Bone marrow (tissue), 2 donors: Measurements from ENCODE around the gene LDLRAD2.

Experiments used
- DNase-seq, 2 donors: peaks; one replicate each; lab custom pipeline; 2025; lab: John Stamatoyannopoulos, UW

Gene LDLRAD2

DNA sequence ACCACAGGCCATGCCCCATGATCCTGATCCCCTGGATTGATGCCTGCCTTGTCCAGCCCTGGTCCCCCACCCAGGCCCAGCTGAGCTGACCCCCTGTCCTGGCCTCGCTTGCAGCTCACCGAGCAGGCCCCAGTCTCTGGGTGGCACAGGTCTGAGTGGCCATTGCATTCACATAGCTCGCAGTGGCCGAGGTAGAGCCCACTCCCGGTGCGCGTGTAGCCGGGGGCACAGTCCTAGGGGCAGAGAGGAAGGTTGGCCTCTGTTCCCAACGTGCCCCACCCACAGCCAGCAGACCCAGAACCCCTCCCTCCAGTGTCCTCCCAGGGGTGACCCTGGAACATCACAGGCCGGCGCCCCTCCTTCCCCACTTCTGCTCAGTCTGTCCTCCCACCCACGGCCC is 51.9 kb downstream of the LDLRAD2 start:
- DNase-seq, result no peak

DNA sequence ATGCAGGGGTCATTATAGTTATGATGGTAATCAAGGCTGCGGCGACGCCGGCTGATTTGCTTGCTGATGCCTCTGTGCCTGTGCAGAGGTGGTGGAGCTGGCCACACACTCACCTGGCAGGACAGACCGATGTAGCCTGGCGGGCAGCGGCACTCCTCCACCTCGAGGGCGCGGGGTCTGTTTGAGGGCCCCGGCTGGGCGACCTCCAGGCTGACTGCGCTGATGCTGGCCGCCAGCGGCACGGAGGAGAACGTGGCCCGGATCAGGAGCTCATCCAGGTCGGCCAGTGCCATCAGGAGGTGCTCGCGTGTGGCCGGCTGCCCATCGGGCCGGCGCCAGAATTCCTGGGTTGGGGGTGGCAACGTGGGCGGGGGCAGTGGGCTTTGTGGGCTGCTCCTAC is 52.7 kb downstream of the LDLRAD2 start:
- no peak for DNase-seq

DNA sequence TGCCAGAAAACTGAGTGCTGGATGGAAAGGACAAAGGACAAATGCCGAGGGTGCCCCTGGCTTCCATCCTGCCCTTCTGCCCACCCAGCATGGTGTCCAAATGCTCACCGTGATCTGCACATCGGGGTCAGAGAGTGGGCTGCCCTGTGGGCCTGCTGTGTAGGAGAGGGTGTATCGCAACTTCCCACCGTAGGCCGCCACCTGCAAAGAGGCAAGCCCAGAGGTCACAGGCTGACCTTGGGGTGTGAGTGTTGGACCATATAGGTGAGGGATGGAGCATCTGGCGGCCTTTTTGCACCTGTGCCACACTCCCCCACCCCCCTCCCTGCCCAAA is 53.5 kb downstream of the LDLRAD2 start:
- DNase-seq, result no peak

DNA sequence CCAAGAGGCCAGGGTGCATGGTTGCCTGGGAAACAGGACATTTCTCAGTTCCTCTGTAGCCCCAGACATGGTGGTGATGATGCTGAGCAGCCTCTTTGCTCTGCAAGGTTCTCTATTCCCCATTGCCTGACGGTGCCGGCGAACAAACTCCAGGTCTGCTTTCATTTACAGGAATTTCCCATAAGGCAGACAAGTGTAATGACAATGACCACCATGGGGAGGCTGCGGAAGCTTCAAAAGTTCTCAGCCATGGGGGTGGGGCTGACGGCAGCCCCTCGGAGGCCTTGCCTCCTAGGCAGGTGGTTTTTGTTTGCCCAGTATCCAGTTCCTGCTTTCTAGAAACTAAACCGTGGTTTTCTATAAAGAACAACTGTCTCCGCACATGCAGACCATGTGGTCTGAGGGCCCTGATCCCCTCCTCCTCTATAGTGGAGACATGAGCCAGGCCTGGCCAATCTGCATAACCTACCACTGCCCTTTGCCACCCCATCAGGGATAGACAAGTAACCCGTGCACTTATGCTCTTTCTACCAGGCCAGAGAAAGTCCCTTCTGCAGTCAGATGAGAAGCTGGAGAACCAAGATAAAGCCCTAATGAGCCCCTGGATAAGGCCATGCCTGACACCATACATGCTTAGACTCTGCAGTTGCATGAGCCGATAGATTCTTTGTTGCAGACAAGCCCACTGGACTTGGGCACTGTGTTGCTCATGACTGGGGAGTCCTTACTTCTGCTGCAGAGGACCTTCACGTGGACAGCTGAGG is 54.1 kb downstream of the LDLRAD2 start:
- peak in 1 of 2 donors; percentile 3 for DNase-seq

DNA sequence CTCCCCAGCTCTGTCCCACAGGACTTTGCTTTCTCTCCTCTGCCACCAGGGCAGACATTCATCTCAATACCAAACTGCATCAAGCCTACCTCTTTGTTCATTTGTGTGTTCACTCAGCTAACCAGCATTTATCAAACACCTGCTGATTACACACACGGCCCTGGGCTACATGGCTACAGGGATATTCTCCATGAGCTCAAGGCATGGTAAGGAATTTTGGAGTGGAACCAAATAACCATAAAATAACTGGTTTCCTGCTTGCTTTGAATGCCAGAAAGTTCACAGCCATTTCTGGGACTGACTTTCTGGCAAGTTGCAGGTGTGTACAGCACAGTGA is 54.6 kb downstream of the LDLRAD2 start:
- no peak for DNase-seq

DNA sequence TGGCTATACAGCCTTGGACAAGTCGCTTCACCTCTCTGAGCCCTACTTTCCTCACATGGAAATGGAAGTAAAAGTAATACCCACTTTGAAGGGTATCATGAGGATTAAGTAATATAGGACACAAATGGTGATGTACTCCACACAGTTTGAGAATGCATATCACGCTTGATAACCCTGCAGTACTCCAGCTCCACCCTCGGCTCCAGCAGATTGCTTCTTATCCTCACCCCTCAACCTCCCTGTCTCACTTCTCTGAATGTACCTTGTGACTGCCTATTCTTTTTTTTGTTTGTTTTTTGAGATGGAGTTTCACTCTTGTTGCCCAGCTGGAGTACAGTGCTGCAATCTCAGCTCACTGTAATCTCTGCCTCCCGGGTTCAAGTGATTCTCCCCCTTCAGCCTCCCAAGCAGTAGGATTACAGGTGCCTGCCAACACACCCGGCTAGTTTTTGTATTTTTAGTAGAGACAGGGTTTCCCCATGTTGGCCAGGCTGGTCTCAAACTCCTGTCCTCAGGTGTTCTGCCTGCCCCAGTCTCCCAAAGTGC is 55.5 kb downstream of the LDLRAD2 start:
- DNase-seq, result no peak

DNA sequence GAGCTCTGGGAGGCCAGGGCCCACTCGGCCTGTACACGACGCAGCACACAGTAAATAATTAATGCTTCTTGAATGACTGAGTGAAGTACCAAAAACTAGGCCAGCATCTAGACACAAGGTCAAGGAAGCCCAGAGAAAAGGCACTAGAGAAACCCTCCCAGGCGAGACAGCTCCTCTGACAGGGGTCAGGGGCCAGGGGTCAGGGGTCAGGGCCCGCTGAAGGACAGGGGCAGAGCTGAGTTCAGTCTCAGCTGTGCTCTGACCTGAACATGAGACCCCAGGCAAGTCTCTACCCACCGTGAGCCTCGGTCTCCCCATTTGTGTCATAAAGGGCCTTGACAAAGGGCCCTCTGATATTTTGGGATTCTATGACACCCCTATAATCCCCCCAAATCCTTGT is 56.4 kb downstream of the LDLRAD2 start:
- DNase-seq, result no peak

DNA sequence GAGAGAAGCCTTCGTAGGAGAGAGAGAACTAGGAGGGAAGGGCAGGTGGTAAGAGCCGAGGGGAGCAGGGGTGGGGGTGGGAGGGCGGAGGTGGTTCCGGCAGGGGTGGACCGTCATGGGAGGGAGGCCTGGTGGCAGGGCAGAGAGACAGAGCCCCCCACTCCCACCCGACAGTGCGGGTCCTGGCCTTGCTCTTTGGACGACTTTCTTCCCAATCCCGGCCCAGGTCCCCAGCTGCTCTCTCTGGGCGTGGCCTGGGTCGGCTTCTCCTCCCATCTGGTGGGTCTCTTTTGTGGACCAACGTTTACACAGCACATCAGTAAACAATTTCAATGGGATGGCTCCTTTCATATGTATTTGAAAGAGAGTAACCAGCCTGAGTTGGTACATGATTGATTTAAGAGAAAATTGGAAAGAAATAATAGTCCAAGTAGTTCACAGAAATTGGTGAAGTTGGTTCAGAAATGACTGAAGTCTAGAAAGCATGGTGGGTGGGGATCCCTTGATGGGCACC is 56.9 kb downstream of the LDLRAD2 start:
- DNase-seq, result no peak

DNA sequence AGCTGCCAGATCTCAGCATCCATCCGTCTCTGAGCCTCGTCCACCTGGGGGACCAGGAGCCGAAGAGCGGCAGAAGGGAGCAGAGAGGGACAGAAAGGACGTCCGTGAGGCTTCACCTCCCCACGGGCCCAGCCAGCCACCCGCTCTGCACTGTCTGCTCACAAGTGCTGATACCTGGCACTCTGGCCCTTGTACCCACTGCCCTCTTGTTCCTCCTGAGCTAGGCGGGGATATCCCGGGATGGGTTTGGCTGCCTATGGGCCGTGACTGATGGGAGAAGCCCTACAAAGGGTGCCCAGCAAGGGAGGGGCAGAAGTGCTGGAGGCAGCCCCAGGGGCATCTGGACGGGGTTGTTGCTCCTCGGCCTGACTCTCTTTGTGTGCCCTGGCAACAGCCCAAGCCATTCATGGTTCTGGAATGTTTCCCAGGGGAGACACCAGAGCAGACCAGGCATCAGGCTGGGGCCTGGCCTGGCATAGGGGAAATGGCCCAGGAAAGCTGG is 57.6 kb downstream of the LDLRAD2 start:
- no peak for DNase-seq

DNA sequence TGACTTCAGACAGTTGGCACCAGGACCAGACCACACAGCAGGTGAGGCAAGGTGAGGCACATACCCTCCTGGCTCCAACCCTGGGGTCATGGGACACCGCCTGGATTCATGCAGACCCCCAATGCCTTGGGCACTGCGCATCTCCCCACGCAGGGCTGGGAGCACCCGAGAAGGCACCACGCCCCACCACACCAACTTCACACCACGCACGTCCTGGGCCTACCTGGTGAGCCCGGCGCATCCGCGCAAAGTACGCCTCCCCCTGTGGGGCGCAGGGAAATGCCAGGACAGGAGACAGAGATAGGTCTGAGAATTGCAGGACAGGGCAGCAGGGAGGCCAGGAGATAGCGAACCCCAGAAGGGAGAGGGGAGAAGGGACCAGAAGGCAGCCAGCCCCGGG is 58.5 kb downstream of the LDLRAD2 start:
- DNase-seq, result no peak

DNA sequence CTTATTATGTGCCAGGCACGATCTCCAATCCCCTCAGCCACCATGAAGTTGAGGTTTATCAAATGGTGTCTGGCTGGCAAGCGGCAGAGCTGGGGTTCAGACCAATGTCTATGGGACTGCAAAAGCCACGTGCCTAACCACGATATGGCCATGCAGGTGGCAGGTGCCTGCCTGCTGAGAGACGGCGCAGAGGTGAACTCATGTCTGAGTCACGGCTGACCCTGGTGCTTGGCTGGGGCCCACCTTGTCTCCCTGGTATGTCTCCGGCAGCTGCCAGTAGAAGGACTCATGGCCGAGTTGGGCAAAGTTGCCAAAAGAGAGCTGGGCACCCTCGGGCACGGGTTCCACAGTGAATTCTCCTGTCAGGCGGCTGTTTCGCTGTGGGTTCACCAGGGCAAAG is 59.9 kb downstream of the LDLRAD2 start:
- no peak for DNase-seq

DNA sequence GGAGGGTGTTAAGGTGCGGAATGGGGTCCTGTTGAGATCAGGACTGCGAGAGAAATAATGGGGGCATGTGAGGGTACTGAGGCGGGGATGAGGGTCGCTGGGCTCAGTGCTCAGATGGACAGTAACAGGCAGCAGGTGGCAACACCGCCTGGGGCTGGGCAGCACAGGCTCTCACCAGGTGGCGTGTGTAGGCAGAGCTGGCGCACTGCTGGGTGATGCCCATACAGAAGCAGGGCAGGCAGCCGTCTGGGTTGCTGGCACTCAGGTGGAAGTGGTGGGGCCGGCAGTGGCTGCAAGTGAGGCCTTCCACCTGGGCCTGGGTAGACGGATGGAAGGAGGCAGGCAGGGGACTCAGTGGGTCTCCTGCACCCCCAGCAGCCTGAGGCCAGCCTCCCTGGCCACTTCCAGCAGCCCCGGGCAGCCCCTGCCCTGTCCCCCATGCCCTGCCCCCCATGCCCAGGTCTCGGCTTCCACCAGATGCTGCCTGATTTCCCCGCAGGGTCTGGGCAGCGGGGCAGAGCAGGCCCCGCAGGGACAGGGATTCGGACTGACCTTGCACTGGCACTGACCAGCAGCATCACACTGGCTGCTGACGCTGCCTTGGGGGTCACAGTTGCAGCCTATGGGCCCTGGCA is 60.5 kb downstream of the LDLRAD2 start:
- no peak for DNase-seq

DNA sequence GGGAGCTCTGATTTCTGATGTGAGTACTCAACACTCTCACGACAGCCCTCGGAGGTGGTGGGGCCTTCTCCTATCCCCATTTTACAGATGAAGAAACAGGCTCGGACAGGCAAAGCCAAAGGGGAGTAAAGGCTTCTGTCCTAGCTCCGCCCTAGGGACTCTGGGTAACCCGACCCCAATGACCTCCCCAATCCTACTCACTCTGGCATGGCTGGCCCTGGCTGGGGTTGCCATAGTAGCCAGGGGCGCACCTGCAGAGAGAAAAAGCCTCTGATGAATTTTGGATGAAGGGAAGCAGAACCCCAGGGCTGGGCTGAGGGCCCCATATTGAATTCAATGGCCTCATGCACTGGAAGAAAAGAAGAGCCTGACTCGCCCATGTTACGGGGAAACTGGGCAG is 61.1 kb downstream of the LDLRAD2 start:
- no peak for DNase-seq

DNA sequence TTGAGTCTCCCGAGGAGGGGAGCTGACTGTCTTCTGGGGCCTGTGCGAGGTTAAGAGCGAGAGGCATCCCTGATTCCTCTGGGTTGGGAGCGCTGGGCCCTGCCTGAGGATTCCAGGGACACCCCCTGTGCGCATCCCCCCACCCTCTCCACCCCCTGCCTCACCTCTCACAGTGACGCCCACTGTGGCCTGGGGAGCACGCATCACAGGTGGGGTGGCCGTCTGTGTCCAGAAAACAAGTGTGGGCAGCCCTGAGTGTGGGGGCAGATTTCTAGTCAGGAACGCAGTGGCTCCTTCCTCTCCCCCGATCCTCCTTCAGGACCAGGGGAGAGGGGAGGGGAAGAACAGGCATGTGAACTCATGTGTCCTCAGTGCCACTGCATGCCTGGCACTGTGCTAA is 61.7 kb downstream of the LDLRAD2 start:
- DNase-seq, result no peak

DNA sequence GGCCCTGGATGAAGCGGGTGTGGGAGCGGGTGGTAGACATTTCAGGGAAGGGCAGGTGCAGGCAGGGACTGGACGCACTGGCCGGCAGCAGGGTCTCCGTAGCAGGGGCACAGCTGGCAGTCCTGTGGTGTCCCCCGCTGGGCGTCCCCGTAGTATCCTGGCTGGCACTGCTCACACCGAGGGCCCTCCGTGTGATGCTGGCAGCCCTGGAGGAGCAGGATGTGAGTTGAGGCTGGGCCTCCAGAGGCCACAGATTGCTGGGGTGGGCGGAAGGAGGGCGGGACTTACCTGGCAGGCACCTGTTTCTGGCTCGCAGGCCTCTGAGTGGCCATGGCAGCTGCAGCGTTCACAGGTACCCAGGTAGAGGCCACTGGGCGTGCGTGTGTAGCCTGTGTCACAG is 62.3 kb downstream of the LDLRAD2 start:
- no peak for DNase-seq
